Endometrial microvascular endothelial cells (primary cell): ENCODE measurements around the gene HPSE2. TPM values are rescaled to one million over a fixed set of nuclear protein-coding genes. Genes with fewer than 3 reads are reported as not detected.

Experiments used
- in situ Hi-C: cut with HindIII; loops from 2 replicates; pipeline ENCODE4 v1.10.0; 2017; ENCODE audit warnings: low sequenced_read_pairs, low pct_unique_long_range_greater_than_20kb; ENCODE audit errors: inconsistent ontology term
- total RNA-seq: library from RNA; depleted of rRNA; stranded (reverse); fragments of >200 nt; gene quantifications from one replicate; pipeline ENCODE4 v1.2.3, GENCODE V29; 2015; ENCODE audit errors: inconsistent ontology term

The HPSE2 gene
- not detected for total RNA-seq

DNA sequence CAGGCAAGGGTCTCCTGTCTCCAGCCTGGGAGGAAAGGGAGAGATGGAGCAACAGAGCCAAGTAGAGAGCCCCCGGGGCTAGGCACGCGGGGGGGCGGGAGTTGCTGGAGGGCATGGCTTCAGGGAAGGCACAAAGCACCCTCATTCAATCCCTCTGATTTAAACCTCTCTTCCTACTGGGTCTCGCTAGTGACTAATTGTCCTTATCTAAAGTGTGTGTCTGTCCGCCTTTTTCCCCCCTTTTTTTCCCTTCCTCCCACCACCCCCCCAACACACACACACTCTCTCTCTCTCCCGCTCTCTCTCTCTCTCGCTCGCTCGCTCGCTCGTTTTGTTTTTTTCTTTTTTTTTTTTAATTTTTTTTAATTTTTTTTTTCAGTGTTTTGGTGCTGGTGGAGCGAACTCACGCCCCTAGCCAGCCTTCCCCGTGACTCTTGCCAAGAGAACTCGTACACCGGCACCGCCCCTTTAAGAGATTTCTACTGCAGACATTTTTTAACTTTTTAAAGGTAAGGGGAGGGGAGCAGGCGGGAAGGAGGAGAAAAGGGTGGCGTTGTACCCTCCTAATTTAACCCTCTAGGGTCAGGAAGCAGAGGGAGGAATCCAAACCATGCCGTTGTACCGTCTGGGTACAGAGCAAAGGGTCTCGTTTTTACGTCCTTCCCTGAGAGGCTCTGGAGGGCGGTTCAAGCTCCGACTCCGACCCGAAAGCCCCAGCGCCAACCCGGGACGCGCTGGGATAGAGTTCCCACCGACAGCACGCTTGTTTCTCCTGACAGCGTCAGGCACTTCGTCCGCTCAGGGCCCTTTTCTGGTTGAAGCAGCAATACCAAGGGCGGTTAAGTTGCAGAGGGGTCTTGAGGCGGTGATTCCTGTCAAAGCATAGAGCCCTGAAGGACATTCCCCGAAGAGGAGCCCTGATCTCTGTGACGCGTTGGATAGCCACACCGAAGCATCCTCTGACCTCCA lies at the start of gene HPSE2:
HPSE2 (minus strand) TSS at position 195 of the 969 bp plus-strand sequence.
- in situ Hi-C loops, result loop anchor here (25.0 kb wide), 1 partner anchor 774 kb away; no protein-coding TSS in a partner anchor

DNA sequence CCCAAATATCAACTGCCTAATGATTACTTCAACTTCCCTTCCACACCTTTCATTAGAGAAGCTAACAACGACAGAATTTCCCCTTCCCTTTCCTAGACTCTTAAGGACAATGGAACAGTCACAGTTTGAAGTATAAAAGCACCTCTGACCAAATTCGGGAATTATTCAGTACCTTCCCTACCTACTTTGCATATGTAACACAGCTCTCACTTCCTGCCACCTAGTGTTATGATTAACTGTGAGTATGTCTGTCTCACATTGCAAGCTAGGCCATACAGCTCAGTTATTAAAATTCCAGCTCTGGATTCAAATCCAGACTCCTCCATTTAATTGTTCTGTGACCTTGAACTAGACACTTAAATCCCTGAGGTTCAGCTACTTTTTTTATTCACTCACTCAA lies 44.8 kb upstream of the HPSE2 start:
- in situ Hi-C loops, result no loop called here

DNA sequence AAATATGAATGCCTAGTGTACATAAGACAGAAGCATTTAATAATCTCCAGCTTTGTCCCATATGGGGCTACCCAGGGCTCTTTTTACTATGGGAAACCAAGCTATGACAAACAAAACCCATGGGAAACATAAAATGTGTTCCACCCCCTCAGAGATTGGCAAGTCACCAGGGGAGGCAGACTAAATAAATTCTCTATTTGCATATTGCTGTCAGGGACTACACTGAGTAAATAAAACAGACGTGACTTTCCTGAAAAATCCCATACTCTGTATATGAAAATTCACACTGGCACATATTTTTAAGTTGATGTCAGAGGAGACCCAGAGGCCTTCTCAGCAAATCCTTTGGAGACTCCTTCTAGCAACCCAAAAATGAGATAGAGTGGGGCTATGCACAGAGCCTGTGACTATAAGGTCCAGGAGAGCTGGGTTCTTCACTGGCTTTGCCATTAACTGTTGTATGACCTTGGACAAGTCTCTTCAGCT lies 44.0 kb upstream of the HPSE2 start:
- in situ Hi-C loops, result no loop called here

DNA sequence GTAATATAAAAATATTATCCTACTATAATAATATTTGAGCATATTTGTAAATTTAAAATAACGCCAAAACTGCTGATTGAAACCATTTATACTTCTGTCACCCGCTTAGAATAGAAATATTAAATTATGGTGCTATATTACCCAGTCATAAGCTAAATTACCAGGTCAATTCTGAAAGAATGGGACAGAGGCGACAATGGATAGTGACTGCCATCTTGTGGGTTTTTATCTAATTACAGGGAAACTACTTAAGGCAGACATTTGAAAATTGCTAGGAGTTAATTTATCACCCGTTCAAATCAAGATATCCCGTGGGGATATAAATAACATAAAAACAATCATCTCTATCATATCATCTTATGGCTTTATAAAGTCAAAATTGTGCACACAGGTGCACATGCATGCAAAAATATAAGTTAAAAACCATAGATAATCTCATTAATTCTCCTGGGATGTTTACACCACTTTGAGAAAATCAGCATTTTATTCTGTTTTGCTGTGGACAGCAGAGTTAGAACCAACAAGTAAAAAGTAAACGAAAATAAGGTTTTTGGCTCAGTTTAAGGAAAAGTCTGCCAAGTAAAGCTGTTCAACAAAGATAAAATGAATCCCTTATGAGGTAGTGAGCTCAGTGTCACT lies 41.3 kb upstream of the HPSE2 start:
- in situ Hi-C loops, result no loop called here

DNA sequence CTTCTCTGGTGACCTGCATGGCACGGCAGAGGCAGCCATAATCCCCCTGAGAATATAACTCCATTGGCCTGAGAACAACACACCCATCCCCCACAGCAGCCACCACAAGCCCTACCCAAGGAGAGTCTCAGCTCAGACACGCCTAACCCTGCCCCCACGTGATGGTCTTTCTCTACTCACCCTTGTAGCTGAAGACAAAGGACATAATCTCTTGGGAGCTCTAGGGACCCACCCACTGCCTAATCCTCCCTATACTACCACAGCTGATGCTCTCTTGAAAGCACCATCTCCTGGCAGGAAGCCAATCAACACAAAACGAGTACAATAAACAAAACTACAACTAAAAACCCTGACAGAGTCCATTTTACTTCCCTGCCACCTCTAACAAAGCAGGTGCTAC lies 30.7 kb upstream of the HPSE2 start:
- in situ Hi-C loops, result no loop called here

DNA sequence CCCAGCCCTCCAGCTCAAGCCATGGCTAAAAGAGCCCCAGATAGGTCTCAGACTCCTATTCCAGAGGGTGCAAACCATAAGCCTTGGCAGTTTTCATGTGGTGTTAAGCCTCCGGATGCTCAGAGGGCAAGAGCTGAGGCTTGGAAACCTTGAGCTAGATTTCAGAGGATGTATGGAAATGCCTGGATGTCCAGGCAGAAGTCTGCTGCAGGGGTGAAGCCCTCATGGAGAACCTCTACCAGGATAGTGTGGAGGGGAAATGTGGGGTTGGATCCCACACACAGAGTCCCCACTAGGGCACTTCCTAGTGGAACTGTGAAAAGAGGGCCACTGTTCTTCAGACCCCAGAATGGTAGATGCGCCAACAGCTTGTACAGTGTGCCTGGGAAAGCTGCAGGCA lies 13.2 kb upstream of the HPSE2 start:
- in situ Hi-C loops, result loop anchor here (25.0 kb wide), 1 partner anchor 787 kb away; no protein-coding TSS in a partner anchor

DNA sequence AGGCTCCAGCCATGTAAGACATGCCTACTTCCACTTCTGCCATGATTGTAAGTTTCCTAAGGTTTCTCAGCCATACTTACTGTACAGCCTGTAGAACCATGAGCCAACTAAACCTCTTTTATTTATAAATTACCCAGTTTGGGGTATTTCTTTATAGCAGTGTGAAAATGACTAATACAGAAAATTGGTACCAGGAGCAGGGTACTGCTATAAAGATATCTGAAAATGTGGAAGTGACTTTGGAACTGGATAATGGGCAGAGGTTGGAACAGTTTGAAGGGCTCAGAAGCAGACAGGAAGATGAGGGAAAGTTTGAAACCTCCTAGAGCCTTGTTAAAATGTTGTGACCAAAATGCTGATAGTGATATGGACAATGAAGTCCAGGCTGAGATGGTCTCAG lies 12.2 kb upstream of the HPSE2 start:
- in situ Hi-C loops, result loop anchor here (25.0 kb wide), 1 partner anchor 786 kb away; no protein-coding TSS in a partner anchor

DNA sequence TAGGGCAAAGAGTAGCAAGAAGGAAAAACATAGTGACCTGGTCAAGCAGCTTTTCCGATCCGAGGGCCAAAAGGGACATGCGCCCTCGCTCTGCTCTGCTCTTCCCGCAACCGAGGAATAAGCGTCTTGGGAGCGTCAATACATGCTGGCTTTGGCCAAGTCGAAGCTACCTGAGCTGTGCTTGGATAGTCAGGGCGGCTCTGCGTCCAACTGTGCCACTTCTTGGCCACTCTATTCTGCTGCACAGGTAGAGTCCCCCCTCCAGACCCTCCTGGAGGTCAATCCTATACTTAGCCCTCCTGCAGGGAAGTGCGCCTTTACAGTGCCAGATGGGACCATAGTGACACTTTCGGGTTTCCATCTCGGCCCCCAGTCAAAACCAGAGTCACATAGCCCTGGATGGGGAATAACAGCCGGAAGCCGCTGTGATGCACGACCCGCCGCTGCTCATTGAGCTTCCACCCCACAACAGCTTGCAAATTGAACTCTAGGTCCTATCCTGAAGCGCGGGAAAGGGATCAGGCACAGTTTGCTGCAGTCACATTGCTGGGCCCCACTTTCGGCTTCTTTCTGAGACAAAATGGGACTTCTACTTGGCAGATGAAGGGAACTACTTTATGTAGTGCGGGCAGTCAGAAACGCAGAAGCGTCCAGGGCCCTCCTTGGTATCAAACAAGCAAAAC lies 1.1 kb upstream of the HPSE2 start:
- in situ Hi-C loops, result loop anchor here (25.0 kb wide), 1 partner anchor 774 kb away; no protein-coding TSS in a partner anchor

DNA sequence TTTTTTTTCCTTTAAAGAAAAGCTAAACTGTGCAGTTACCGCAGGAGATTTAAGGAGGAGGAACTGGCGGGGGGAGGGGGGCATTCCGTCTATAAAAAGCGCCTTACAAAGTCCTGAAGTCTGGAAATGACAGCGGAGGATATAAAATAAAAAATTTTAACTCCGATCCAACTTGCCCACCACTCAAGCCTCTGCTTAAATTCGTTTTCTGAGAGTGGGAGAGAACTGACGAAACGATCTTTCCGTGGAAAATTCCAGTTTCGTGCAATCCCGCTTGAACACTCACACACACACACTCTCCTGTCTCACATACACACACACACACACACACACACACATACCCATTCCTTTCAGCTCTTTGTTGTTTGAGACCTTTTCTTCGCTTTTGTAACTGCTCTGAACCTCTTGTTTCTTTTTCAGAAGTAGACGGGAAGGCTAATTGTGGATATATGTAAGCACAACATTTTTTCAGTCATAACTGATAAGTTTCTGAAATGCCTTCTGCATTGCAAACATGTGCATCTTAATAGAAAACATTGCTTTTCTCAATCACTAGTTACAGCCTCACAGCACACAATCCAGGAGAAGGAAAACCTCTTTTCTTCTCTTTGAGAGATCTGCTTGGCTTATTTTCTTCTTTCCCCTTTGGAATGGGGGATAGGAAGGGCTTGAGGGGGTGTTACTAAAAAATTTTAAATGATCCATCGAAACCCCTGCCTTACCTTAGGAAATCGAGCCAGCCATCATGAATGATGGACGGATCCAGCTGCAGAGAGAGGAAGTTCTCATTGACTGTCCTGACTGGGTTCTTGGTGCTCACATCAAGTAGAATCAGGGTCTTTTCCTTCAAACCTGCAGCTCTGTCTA lies 628 bp downstream of the HPSE2 start:
- in situ Hi-C loops, result loop anchor here (25.0 kb wide), 1 partner anchor 773 kb away; no protein-coding TSS in a partner anchor

DNA sequence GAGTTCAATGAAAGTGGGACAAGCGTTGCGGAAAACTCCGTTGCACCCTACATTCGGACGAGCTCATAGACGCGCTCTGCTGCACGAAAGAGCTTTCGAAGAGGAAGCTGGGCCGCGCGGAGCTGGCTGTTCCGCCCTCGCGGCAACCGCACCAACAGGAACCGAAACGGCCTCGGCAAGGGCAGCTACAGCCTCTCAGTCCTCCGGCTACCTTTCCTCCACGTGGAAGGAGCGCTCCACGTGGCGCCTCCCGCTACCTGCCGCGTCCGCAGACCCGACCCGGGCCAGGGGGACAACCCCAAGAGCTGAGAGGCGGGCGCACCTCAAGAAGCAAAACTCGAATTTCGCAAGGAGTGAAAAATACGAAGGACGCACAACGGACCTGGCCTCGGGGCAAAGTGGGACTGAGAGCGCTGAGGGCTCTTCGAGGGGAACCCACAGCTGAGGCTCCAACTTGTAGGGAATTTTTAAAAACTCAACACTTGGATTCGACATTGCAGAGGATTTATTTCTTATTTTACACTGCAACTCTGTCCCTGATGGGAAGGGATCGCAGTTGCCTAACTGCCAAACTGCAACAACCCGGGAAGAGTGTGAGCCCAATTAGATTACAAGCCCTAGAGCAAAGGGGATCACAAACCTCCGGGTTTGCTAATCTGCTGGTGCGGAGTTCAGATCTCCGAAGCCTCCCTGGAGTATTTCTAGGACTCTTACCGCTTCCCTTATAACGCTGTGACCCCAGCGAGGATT lies 1.4 kb downstream of the HPSE2 start:
- in situ Hi-C loops, result loop anchor here (25.0 kb wide), 1 partner anchor 772 kb away; no protein-coding TSS in a partner anchor

DNA sequence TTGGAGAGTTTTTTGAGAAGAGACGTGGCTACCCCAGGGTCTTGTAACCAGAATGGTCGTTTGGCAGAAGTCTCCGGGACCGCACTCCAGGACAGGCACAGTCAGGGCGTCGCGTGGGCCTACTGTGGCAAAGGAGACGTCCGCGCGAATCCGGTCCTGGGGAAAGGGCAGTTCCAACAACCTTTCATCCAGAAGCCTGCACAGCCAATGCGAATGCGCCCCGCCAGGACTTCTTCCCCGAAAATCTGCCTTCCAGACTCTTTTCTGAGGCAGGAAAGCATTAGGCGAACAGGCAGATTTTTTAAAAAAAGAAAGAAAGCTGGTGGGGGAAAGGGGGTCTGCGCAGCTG lies 2.0 kb downstream of the HPSE2 start:
- in situ Hi-C loops, result loop anchor here (25.0 kb wide), 1 partner anchor 771 kb away; no protein-coding TSS in a partner anchor

DNA sequence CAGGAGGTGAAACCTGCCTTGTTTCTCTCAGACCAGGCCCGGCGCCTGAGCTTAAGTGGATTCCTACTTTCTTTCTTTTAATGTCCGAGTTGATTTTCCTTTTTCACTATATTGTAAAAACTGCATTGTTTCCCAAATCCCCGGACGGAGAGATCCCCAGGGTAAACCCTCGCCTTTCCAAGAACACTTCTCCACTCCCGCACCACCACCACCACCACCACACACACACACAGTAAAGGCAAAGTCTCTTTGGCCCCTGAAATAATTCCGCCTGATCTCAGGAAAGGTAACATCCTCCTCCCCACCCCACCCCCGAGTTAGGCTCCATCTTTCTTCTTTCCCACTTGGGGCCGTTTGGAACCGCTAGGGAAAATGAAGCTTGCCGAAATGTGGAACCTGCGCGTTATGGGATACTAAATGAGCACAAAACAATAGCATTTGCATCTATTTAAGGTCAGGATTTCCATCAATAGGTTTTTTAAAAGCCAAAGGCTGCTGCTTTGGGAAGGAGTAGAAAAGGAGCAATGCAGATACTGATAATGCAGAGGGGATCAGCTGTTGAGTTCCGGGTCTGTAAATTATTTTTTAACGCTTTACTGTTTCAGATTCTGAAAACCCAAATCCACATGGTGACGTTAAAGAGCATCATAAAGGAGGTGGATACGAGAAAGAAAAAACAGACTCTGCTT lies 2.5 kb downstream of the HPSE2 start:
- in situ Hi-C loops, result loop anchor here (25.0 kb wide), 1 partner anchor 771 kb away; no protein-coding TSS in a partner anchor

DNA sequence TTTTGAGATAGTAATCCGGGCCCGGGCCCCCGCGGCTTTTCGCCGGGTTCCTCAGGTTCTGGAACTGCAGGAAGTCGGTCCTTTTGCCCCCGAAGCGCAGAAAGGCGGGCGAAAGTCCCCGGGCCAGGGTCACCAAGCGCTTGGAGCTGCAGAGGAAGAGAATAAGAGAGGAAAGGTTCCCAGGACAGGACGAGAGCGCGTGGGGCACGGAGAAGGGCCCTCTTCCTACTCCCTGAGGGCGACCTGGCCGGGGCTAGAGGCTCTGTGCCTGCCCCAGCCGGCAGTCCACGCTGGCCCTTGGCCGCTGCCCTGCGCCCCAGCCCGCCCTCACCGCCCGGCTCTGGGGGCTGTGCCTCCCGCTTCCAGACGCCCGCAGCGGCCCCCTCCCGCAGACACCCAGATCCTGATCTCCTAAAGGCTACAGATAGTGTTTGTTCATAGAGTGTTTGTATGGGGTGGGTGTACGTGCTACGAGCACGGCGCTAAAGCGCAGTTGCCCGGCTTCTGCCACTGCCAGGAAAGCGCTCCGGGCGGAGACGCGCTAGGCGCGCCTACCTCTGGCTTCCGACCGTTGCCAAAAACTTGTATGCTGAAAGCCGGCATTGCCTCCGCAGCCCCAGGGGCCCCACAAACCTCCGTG lies 3.2 kb downstream of the HPSE2 start:
- in situ Hi-C loops, result loop anchor here (25.0 kb wide), 1 partner anchor 770 kb away; no protein-coding TSS in a partner anchor

DNA sequence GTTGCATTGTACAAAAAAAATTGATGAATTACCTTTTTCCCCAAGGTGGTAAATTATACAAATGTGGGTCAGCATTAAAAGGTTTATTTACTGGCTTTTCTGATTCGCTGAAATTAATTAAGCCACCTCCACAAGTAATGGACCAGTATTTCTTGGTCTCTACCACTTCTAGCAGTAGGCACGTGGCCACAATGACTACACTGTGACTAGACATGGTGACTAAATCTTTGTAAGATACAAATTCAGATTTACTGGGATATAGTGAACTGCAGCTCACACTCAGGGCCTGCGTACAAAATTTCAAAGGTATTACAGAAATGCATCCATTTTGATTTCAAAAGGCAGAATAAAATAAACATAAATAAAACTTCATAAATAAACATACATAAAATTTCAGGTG lies 10.9 kb downstream of the HPSE2 start:
- in situ Hi-C loops, result loop anchor here (25.0 kb wide), 1 partner anchor 762 kb away; no protein-coding TSS in a partner anchor

DNA sequence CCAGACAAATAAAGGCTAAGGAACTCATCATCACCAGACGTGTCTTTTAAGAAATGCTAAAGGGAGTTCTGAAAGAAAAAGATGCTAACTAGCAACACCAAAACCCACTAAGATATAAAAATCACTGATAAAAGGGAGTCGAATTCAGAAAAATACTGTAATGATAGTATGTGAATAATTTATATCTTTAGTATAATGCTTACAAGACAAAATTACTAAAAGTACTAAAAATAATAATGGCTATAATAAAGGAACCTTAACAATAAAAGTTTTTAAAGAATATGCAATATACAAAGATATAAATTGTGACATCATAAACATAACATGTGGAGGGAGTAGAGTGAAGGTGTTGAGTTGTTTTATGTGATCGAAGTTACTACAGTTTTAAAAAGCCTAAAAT lies 28.3 kb downstream of the HPSE2 start:
- in situ Hi-C loops, result no loop called here

DNA sequence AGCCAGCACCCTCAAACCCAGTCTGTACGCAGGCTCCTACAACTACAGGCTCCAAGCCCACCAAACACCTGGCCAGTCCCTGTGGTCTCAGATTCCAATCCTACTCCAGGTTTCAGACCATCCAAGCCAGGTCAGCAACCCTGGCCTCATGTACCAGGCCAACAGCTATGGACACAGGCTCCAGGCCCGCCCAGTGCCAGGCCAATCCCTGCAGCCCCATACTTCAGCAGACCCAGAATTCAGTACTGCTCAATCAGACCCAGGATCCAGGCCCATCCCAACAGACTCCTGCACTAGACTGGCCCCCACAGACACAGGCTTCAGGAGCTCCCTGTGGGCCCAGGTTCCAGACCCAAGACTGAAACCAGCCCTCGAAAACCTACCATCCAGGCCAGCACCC lies 32.3 kb downstream of the HPSE2 start:
- in situ Hi-C loops, result no loop called here
